Measurements from ENCODE around the gene ECE1. TPM values are rescaled to one million over a fixed set of nuclear protein-coding genes. Genes with fewer than 3 reads are reported as not detected.

Gene ECE1
- total and polyA plus RNA-seq, 2 of the 4 experiments (the other 2 are of a cell fraction): 61.8 to 124 TPM

GRCh38 chr1:21251773-21252471, 38.3 kb downstream of the ECE1 start:
- Histone ChIP-seq H3K9me1 (ENCODE audit: insufficient read depth, low read length) (0 out of 2 replicates have a peak, but pooled peaks cover 3% of the 10 kb centered on the region), H4K20me1 (ENCODE audit: insufficient read depth, low read length) (peaks cover 4% of the 10 kb centered on the region; the same call in 1 of the 2 replicates), H3K4me3 (ENCODE audit: insufficient read depth, low read depth, low read length) (no peak overlapping the region), H3K4ac (ENCODE audit: low read depth, low read length) (no peak overlapping the region), H2AFZ (replicated peaks; ENCODE audit: low read length, poor library complexity) (no peak overlapping the region), H3K27ac (ENCODE audit: insufficient read depth, low read length) (no peak overlapping the region), H3K9me3 (ENCODE audit: control insufficient read depth, insufficient read depth, low read length) (no peaks in the 10 kb centered on the region), H3K79me1 (ENCODE audit: low read depth in 1 of 2, low read length in 2 of 2) (peaks cover 0 to 46% of the 10 kb centered on the region in 2 experiments; a peak in 2 of 4 replicates), H2BK120ac (ENCODE audit: low read depth, low read length) (no peak overlapping the region), H3K56ac (ENCODE audit: extremely low read depth, insufficient read depth, low read length) (no peak overlapping the region), H3K14ac (replicated peaks; ENCODE audit: low read depth, low read length) (no peak overlapping the region), H3K4me2 (ENCODE audit: low read depth, low read length) (no peak overlapping the region), H2BK15ac (ENCODE audit: low read depth, low read length) (no peak overlapping the region), H2BK20ac (ENCODE audit: low read depth, low read length) (no peak overlapping the region), H3K18ac (ENCODE audit: low read depth, low read length) (no peak overlapping the region), H3K9ac (ENCODE audit: low read depth, low read length) (no peak overlapping the region), H2BK5ac (ENCODE audit: low read depth, low read length, poor library complexity, severe bottlenecking) (no peak overlapping the region), H4K5ac (ENCODE audit: low read depth, low read length) (no peak overlapping the region), H2AK9ac (replicated peaks; ENCODE audit: low read depth, low read length, poor library complexity) (no peak overlapping the region), H4K8ac (ENCODE audit: low read depth in 2 of 2, low read length in 2 of 2) (no peak overlapping the region), H3K4me1 (ENCODE audit: control insufficient read depth, insufficient read depth, low read length) (peaks cover 8% of the 10 kb centered on the region), H3K23ac (ENCODE audit: low read depth, low read length) (no peak overlapping the region), H3K27me3 (ENCODE audit: control insufficient read depth, insufficient read depth, low read length) (no peaks in the 10 kb centered on the region), H2AK5ac (ENCODE audit: low read depth, low read length) (no peak overlapping the region), H3K36me3 (ENCODE audit: control insufficient read depth, insufficient read depth, low read length) (peaks cover 36% of the 10 kb centered on the region), H4K91ac (ENCODE audit: insufficient read depth, low read depth, low read length) (no peak overlapping the region)
- DNase-seq: peak; percentile 96
- BruUV-seq (replicated peaks): no TSS peak
- dilution Hi-C loops (cut with HindIII; ENCODE audit: low sequenced_read_pairs, unreplicated experiment) (no loop called here), intact Hi-C loops (cut with micrococcal nuclease) (loop anchor here (10.0 kb wide), 1 partner anchor 403 kb away; no protein-coding TSS in a partner anchor), in situ Hi-C loops (cut with MboI; ENCODE audit: low sequenced_read_pairs) (loop anchor here (10.0 kb wide), 1 partner anchor 403 kb away; no protein-coding TSS in a partner anchor)
- CTCF ChIA-PET: interaction anchor here (1.0 to 1.6 kb wide), 3 partner anchors 9 to 117 kb away, joined by 3 to 8 read pairs (median 3); no protein-coding TSS in a partner anchor
- no CpG with 5 or more reads among the region's 4 CpGs for WGBS, 2 experiments (ENCODE audit: extremely low coverage in 2 of 2, insufficient read length in 1 of 2)
- ATAC-seq (ENCODE audit: low read depth): peak; percentile 84
- POLR2A ChIA-PET (ENCODE audit: unreplicated experiment): no interaction called here
- TF ChIP-seq SMC3 (IDR thresholded peaks at IDR 0.05; ENCODE audit: low read depth, low read length) (no peak), RAD21 (IDR thresholded peaks at IDR 0.05; ENCODE audit: low read length) (no peak), CEBPB (IDR thresholded peaks at IDR 0.05; ENCODE audit: low read depth, low read length) (no peak), BHLHE40 (IDR thresholded peaks at IDR 0.05; ENCODE audit: low read depth, low read length) (peak; percentile 61; the same call in 1 of the 2 replicates), NFE2L2 (IDR thresholded peaks at IDR 0.05; ENCODE audit: low read depth, low read length) (no peak), CTCF (conservative IDR thresholded peaks at IDR 0.05; ENCODE audit: low read depth, low read length) (no peak), USF2 (IDR thresholded peaks at IDR 0.05; ENCODE audit: low read depth, low read length) (no peak), CHD1 (IDR thresholded peaks at IDR 0.05; ENCODE audit: low read depth, low read length) (0 out of 2 replicates have a peak, but pooled peaks have one; percentile 72), RFX5 (IDR thresholded peaks at IDR 0.05; ENCODE audit: low read depth, low read length) (no peak), POLR2A (IDR thresholded peaks at IDR 0.05; ENCODE audit: low read depth, low read length) (no peak; the same call in 1 of the 2 replicates), MAFK (IDR thresholded peaks at IDR 0.05; ENCODE audit: low read depth, low read length) (peak; percentile 49; the same call in 1 of the 2 replicates), RCOR1 (IDR thresholded peaks at IDR 0.05; ENCODE audit: insufficient replicate concordance, low read length) (peak; percentile 66), ELK1 (IDR thresholded peaks at IDR 0.05; ENCODE audit: borderline replicate concordance, low read depth, low read length) (no peak), FOS (IDR thresholded peaks at IDR 0.05; ENCODE audit: low read depth, low read length) (peak; percentile 78)

Data from IMR-90 (cell line).